RWPE2 (cell line): ENCODE measurements around the gene PCDHA6.
"Not testable (repeated sequence)": the region's sequence is repeated elsewhere in the genome, so short reads cannot be mapped to it uniquely, and the experiment has no call there.

Source experiments
- ATAC-seq: fragments of 200-7000 bp; cut with Tn5 transposase; 3 replicates; pipeline ENCODE4 v1.9.1; 2021; ENCODE audit warnings: low read depth
- DNase-seq: peaks from one replicate; pipeline ENCODE4 v3.0.0-alpha.2; 2020; ENCODE audit warnings: low spot score
- H3K27ac ChIP-seq: fragments of 450-650 bp; 2 replicates; pipeline ENCODE4 v1.5.1; 2017; ENCODE audit warnings: mild to moderate bottlenecking; ENCODE audit not compliant: poor library complexity, severe bottlenecking
- H3K27me3 ChIP-seq: fragments of 250-450 bp; sonication (Bioruptor Pico); 2 replicates; pipeline ENCODE4 v1.5.1; 2021; ENCODE audit warnings: mild to moderate bottlenecking, moderate library complexity; ENCODE audit not compliant: insufficient read depth, poor library complexity, severe bottlenecking
- H3K36me3 ChIP-seq: fragments of 250-450 bp; sonication (Bioruptor Pico); 2 replicates; pipeline ENCODE4 v1.5.1; 2020; ENCODE audit warnings: low read depth, mild to moderate bottlenecking, moderate library complexity
- H3K4me1 ChIP-seq: fragments of 250-450 bp; sonication (Bioruptor Pico); 2 replicates; pipeline ENCODE4 v1.5.1; 2021; ENCODE audit warnings: mild to moderate bottlenecking, moderate library complexity; ENCODE audit not compliant: insufficient read depth, poor library complexity, severe bottlenecking
- H3K4me3 ChIP-seq: fragments of 250-450 bp; sonication (Bioruptor Pico); 2 replicates; pipeline ENCODE4 v1.5.1; 2021; ENCODE audit warnings: mild to moderate bottlenecking, moderate library complexity; ENCODE audit not compliant: severe bottlenecking
- H3K9me3 ChIP-seq: fragments of 250-450 bp; sonication (Bioruptor Pico); 2 replicates; pipeline ENCODE4 v1.5.1; 2021; ENCODE audit warnings: mild to moderate bottlenecking, moderate library complexity; ENCODE audit not compliant: severe bottlenecking
- TF ChIP-seq, protein P1 (sequence below): fragments of 450-650 bp; IDR thresholded peaks from one replicate; pipeline ENCODE4 v1.5.1; 2017; ENCODE audit warnings: mild to moderate bottlenecking, moderate library complexity; ENCODE audit not compliant: poor library complexity, severe bottlenecking

PCDHA6 gene

GRCh38 chr5:140791089-140791488 is 36.7 kb upstream of the PCDHA6 start:
- TF ChIP-seq, protein P1, sequence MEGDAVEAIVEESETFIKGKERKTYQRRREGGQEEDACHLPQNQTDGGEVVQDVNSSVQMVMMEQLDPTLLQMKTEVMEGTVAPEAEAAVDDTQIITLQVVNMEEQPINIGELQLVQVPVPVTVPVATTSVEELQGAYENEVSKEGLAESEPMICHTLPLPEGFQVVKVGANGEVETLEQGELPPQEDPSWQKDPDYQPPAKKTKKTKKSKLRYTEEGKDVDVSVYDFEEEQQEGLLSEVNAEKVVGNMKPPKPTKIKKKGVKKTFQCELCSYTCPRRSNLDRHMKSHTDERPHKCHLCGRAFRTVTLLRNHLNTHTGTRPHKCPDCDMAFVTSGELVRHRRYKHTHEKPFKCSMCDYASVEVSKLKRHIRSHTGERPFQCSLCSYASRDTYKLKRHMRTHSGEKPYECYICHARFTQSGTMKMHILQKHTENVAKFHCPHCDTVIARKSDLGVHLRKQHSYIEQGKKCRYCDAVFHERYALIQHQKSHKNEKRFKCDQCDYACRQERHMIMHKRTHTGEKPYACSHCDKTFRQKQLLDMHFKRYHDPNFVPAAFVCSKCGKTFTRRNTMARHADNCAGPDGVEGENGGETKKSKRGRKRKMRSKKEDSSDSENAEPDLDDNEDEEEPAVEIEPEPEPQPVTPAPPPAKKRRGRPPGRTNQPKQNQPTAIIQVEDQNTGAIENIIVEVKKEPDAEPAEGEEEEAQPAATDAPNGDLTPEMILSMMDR = no peak
- Histone ChIP-seq H3K4me1 (no peaks in the 10 kb centered on the region), H3K27ac (no peak overlapping the region), H3K9me3 (peaks cover 16% of the 10 kb centered on the region), H3K36me3 (no peaks in the 10 kb centered on the region), H3K27me3 (peaks cover 63% of the 10 kb centered on the region), H3K4me3 (no peak overlapping the region)
- ATAC-seq (no peak), DNase-seq (no peak)

GRCh38 chr5:140794595-140795258 is 33.0 kb upstream of the PCDHA6 start, which contains the start of gene PCDHA2:
Gene PCDHA2, plus strand, starts transcription at chr5:140794852.
- DNase-seq (no peak), ATAC-seq (no peak)
- Histone ChIP-seq H3K36me3 (no peaks in the 10 kb centered on the region), H3K27me3 (peaks cover 41% of the 10 kb centered on the region), H3K27ac (no peak within 1 kb of the TSS), H3K4me1 (no peaks in the 10 kb centered on the region), H3K9me3 (peaks cover 4% of the 10 kb centered on the region), H3K4me3 (no peak within 1 kb of the TSS)
- TF ChIP-seq, protein P1 = no peak

- DNase-seq = no peak
- Histone ChIP-seq H3K4me3 (no peak overlapping the region), H3K9me3 (peaks cover 4% of the 10 kb centered on the region), H3K36me3 (no peaks in the 10 kb centered on the region), H3K27me3 (peaks cover 41% of the 10 kb centered on the region), H3K4me1 (no peaks in the 10 kb centered on the region), H3K27ac (no peak overlapping the region)
- ATAC-seq = no peak; the same call in 2 of the 3 replicates
- TF ChIP-seq, protein P1 = peak; percentile 45
Observed at GRCh38 chr5:140795259-140795641, 32.5 kb upstream of the PCDHA6 start.

DNA sequence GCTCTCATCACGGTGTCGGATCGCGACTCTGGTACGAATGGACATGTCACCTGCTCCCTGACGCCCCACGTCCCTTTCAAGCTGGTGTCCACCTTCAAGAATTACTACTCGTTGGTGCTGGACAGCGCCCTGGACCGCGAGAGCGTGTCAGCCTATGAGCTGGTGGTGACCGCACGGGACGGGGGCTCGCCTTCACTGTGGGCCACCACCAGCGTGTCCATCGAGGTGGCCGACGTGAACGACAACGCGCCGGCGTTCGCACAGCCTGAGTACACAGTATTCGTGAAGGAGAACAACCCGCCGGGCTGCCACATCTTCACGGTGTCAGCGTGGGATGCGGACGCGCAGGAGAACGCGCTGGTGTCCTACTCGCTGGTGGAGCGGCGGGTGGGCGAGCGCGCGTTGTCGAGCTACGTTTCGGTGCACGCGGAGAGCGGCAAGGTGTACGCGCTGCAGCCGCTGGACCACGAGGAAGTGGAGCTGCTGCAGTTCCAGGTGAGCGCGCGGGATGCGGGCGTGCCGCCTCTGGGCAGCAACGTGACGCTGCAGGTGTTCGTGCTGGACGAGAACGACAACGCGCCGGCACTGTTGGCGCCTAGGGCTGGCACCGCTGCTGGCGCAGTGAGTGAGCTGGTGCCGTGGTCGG is 31.6 kb upstream of the PCDHA6 start:
- DNase-seq = peak; percentile 63
- H3K36me3 ChIP-seq, H3K4me1 ChIP-seq, H3K27ac ChIP-seq, H3K4me3 ChIP-seq, H3K9me3 ChIP-seq, ATAC-seq: not testable (repeated sequence)
- H3K27me3 ChIP-seq = peaks cover 40% of the 10 kb centered on the region

- Histone ChIP-seq H3K4me1 (no peaks in the 10 kb centered on the region), H3K9me3 (peaks cover 4% of the 10 kb centered on the region), H3K27ac (no peak overlapping the region), H3K4me3 (no peak overlapping the region), H3K36me3 (no peaks in the 10 kb centered on the region), H3K27me3 (peaks cover 40% of the 10 kb centered on the region)
- TF ChIP-seq, protein P1 = no peak
- DNase-seq = peak; percentile 57
- ATAC-seq = no peak
Observed at GRCh38 chr5:140796718-140797095, 31.1 kb upstream of the PCDHA6 start.
